ENCODE results near the gene VAMP8.

DNA sequence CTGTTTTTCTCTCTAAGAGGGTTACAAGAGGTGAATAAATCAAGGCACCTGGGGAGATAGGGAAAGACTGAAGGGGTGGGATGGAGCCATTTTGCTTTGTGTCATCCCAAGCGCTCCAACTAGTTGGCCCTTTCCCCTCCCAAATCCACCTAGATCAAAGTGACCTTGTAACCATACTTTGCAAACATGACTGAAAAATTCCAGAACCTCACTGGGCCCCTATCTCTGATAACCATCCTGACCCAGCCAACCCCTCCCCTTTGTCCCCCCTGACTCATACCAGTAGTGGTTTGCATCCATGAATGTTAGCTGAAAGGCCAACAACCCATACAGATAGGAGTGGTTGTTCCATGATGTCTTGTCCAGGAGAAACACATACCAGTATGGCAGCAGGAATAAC is 19.2 kb upstream of the VAMP8 start:
- TF ChIP-seq, protein P1, sequence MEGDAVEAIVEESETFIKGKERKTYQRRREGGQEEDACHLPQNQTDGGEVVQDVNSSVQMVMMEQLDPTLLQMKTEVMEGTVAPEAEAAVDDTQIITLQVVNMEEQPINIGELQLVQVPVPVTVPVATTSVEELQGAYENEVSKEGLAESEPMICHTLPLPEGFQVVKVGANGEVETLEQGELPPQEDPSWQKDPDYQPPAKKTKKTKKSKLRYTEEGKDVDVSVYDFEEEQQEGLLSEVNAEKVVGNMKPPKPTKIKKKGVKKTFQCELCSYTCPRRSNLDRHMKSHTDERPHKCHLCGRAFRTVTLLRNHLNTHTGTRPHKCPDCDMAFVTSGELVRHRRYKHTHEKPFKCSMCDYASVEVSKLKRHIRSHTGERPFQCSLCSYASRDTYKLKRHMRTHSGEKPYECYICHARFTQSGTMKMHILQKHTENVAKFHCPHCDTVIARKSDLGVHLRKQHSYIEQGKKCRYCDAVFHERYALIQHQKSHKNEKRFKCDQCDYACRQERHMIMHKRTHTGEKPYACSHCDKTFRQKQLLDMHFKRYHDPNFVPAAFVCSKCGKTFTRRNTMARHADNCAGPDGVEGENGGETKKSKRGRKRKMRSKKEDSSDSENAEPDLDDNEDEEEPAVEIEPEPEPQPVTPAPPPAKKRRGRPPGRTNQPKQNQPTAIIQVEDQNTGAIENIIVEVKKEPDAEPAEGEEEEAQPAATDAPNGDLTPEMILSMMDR (IDR thresholded peaks at IDR 0.05): no peak
- TF ChIP-seq POLR2A (IDR thresholded peaks at IDR 0.05): no peak
